Right lobe of liver (tissue), 6 donors: ENCODE data around the gene SDHC. TPM values are rescaled to one million over a fixed set of nuclear protein-coding genes. Genes with fewer than 3 reads are reported as not detected.
"Not testable (repeated sequence)": the region's sequence is repeated elsewhere in the genome, so short reads cannot be mapped to it uniquely, and the experiment has no call there.

Source experiments
- ATAC-seq, 4 donors: fragments of 200-7000 bp; cut with Tn5 transposase; one replicate each; pipeline ENCODE4 v1.9.1; 2020; ENCODE audit warnings: mild to moderate bottlenecking in 4 of 4, moderate library complexity in 4 of 4
- DNase-seq, 3 donors: peaks; one replicate each; pipeline ENCODE4 v3.0.0-alpha.2; 2020
- H3K27ac ChIP-seq, 3 donors: fragments of 200-600 bp; one replicate each; pipeline ENCODE4 v1.8.0; 2022
- H3K27me3 ChIP-seq, 2 donors: fragments of 200-600 bp; one replicate each; pipeline ENCODE4 v1.8.0; 2022
- H3K36me3 ChIP-seq, 4 donors: fragments of 200-600 bp; sonication (generic) in 1 of 4; one replicate each; pipeline versions ENCODE4 v1.5.1 to v1.8.0; 2017 to 2022; ENCODE audit warnings: control low read depth in 1 of 4
- H3K4me1 ChIP-seq, 4 donors: fragments of 200-600 bp; sonication (generic) in 1 of 4; one replicate each; pipeline versions ENCODE4 v1.5.1 to v1.8.0; 2017 to 2022; ENCODE audit warnings: control low read depth in 1 of 4
- H3K4me3 ChIP-seq, 3 donors: fragments of 200-600 bp; one replicate each; pipeline ENCODE4 v1.8.0; 2022
- H3K9me3 ChIP-seq, 4 donors: fragments of 200-600 bp; sonication (generic) in 1 of 4; one replicate each; pipeline versions ENCODE4 v1.5.1 to v1.8.0; 2017 to 2022; ENCODE audit warnings: control low read depth in 1 of 4
- CTCF ChIP-seq, 4 donors: fragments of 200-600 bp in 3 of 4; fragments of 450-650 bp in 1 of 4; IDR thresholded peaks; one replicate each; pipeline versions ENCODE4 v1.5.1 to v1.8.0; 2016 to 2022; ENCODE audit warnings: antibody characterized with exemption in 4 of 4, mild to moderate bottlenecking in 2 of 4
- POLR2A ChIP-seq: fragments of 450-650 bp; IDR thresholded peaks from one replicate; pipeline ENCODE4 v1.6.1; 2017; ENCODE audit warnings: antibody characterized with exemption, mild to moderate bottlenecking
- WGBS: methylation state at CpG from one replicate; pipeline ENCODE4 v1.1.6; 2018; ENCODE audit warnings: low coverage, low lambda C conversion rate; ENCODE audit not compliant: insufficient coverage; ENCODE audit errors: missing lambda C conversion rate; 5-methylcytosine and 5-hydroxymethylcytosine counted together
- intact Hi-C, 2 donors: fragments of 100-400 bp; cut with DNase I; formaldehyde crosslinking; loops; one replicate each; pipeline versions ENCODE4 v1.11.2 to v1.14.1; 2022
- total RNA-seq, 6 experiments: library from RNA; depleted of rRNA in 2 of 6; stranded (reverse); fragments of >200 nt in 2 of 6; fragmentation: NEBNext Ultra II Directional in 3 of 6; extraction: Animal tissue kit (Norgen Biotek cat#: 25700) in 3 of 6; gene quantifications; one replicate each; pipeline versions ENCODE4 v1.1.0 to v1.2.4, GENCODE V29; 2016 to 2023
- donor health status: DM: no; HTN: yes; CAD: no.
- donor health status: DM: no; HTN: no; CAD: no.
- donor health status: DM: no; HTN: no; CAD: no.
- donor health status: DM: no; HTN: yes; CAD: no.
- donor health status: DM: no; HTN: yes; CAD: no.

Gene SDHC
- total RNA-seq, 6 experiments from 2014 or later = 167 to 282 (median 235) TPM

GRCh38 chr1:161398900-161399256 lies 84.7 kb downstream of the SDHC start:
- H3K4me3 ChIP-seq = peak overlapping the region; percentile 46 to 70 (median 67)
- peak overlapping the region; percentile 99 for H3K27ac ChIP-seq
- no peaks in the 10 kb centered on the region for H3K36me3 ChIP-seq
- TF ChIP-seq POLR2A = no peak
- no peak for TF ChIP-seq CTCF (IDR thresholded peaks at IDR 0.05)
- H3K27me3 ChIP-seq = no peaks in the 10 kb centered on the region
- peaks cover 0 to 6% (median 2%) of the 10 kb centered on the region in 4 donors for H3K4me1 ChIP-seq
- intact Hi-C loops = no loop called here
- DNase-seq (no peak), ATAC-seq (peak in 1 of 4 donors; percentile 33)
- 11% methylated on average over 14 of the region's 17 CpGs for WGBS
- no peaks in the 10 kb centered on the region for H3K9me3 ChIP-seq

- WGBS = under 1% methylated on average over 34 of the region's 53 CpGs
- intact Hi-C loops = no loop called here
- Histone ChIP-seq H3K9me3 (no peaks in the 10 kb centered on the region), H3K27me3 (no peaks in the 10 kb centered on the region), H3K27ac (peak overlapping the region; percentile 99), H3K4me3 (peak overlapping the region; percentile 46 to 70 (median 67)), H3K36me3 (no peaks in the 10 kb centered on the region), H3K4me1 (peaks cover 0 to 6% (median 2%) of the 10 kb centered on the region in 4 donors)
- TF ChIP-seq CTCF (IDR thresholded peaks at IDR 0.05) (peak; percentile 30 to 42 (median 42)), POLR2A (peak; percentile 84)
- ATAC-seq (peak; percentile 79 to 90 (median 88)), DNase-seq (peak; percentile 91 to 94 (median 94))
Observed at GRCh38 chr1:161399257-161399998, 85.2 kb downstream of the SDHC start.

DNA sequence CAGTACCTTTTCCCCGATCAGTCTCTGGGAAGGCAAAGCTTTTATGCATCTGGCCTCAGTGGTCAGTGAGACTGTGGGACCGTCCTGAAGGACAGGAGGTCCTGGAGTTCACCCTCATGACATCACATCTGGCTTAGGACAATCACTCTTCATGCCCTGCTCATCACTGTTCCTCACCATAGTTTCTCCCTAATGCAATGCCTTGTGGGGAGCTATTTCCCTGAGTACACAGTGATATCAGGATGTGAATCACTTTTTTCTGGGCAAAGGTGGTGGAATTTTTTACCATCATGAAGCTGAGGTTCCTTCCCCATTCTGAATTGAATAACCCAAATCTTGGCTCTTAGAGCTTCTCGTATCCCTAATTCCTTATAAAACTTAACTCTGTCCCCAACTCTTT lies 88.3 kb downstream of the SDHC start:
- H3K9me3 ChIP-seq = no peaks in the 10 kb centered on the region
- no peak overlapping the region for H3K4me3 ChIP-seq
- DNase-seq = no peak
- H3K4me1 ChIP-seq = peaks cover 0 to 6% (median 2%) of the 10 kb centered on the region in 4 donors
- H3K27me3 ChIP-seq = no peaks in the 10 kb centered on the region
- no peak overlapping the region for H3K27ac ChIP-seq
- no peaks in the 10 kb centered on the region for H3K36me3 ChIP-seq
- intact Hi-C loops = no loop called here
- 100% methylated on average over 1 of the region's 3 CpGs for WGBS
- peak in 1 of 4 donors; percentile 5 for ATAC-seq
- no peak for TF ChIP-seq POLR2A
- no peak for TF ChIP-seq CTCF (IDR thresholded peaks at IDR 0.05)

GRCh38 chr1:161404051-161404597 lies 89.9 kb downstream of the SDHC start:
- no peak for TF ChIP-seq CTCF (IDR thresholded peaks at IDR 0.05)
- no peak for TF ChIP-seq POLR2A
- DNase-seq = no peak
- Histone ChIP-seq H3K27ac (no peak overlapping the region), H3K4me1 (no peaks in the 10 kb centered on the region), H3K27me3 (no peaks in the 10 kb centered on the region), H3K4me3 (no peak overlapping the region), H3K36me3 (no peaks in the 10 kb centered on the region), H3K9me3 (no peaks in the 10 kb centered on the region)
- 73% methylated on average over 11 of the region's 11 CpGs for whole genome bisulfite sequencing
- intact Hi-C loops = no loop called here
- no peak for ATAC-seq

DNA sequence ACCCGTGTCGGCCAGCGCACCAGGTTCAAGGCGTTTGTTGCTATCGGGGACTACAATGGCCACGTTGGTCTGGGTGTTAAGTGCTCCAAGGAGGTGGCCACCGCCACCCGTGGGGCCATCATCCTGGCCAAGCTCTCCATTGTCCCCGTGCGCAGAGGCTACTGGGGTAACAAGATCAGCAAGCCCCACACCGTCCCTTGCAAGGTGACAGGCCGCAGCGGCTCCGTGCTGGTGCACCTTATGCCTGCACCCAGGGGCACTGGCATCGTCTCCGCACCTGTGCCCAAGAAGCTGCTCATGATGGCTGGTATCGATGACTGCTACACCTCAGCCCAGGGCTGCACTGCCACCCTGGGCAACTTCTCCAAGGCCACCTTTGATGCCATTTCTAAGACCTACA lies 92.4 kb downstream of the SDHC start:
- H3K4me1 ChIP-seq, intact Hi-C loops, H3K27ac ChIP-seq, DNase-seq, H3K27me3 ChIP-seq, H3K36me3 ChIP-seq, H3K4me3 ChIP-seq, H3K9me3 ChIP-seq, ATAC-seq: not testable (repeated sequence)
- WGBS = no CpG with 5 or more reads among the region's 17 CpGs
